Bronchial epithelial cell (primary cell): Measurements from ENCODE around the gene KLHL6. TPM values are rescaled to one million over a fixed set of nuclear protein-coding genes. Genes with fewer than 3 reads are reported as not detected.
"Not testable (repeated sequence)": the region's sequence is repeated elsewhere in the genome, so short reads cannot be mapped to it uniquely, and the experiment has no call there.

Source experiments
- DNase-seq: peaks from one replicate; pipeline ENCODE4 v3.0.0-alpha.2; 2010; ENCODE audit warnings: low read depth
- FAIRE-seq: peaks from 2 replicates; lab custom pipeline; 2011; peaks lifted over from hg19 to GRCh38; lab: Jason Lieb, UNC
- H3K27me3 ChIP-seq: 2 replicates; pipeline ENCODE4 v1.5.1; 2011; ENCODE audit warnings: low read length; ENCODE audit not compliant: control insufficient read depth, insufficient read depth
- H3K36me3 ChIP-seq: 2 replicates; pipeline ENCODE4 v1.5.1; 2011; ENCODE audit warnings: low read length; ENCODE audit not compliant: control insufficient read depth, insufficient read depth
- H3K4me3 ChIP-seq: 2 replicates; pipeline ENCODE4 v1.5.1; 2011; ENCODE audit warnings: mild to moderate bottlenecking, low read depth, low read length, control low read depth
- CTCF ChIP-seq: IDR thresholded peaks from 2 replicates; pipeline ENCODE4 v1.5.1; 2011; ENCODE audit warnings: mild to moderate bottlenecking, moderate library complexity, low read length, control low read depth, inconsistent platforms; ENCODE audit not compliant: insufficient read depth, severe bottlenecking
- total RNA-seq: library from RNA; depleted of rRNA; stranded (reverse); fragments of >200 nt; gene quantifications from 2 replicates; pipeline ENCODE4 v1.2.1, GENCODE V29; 2014

The KLHL6 gene
- total RNA-seq, 1 donor from 2014 or later, result under 0.01 TPM

GRCh38 chr3:183577346-183577745 is 21.8 kb upstream of the KLHL6 start:
- FAIRE-seq, result no peak
- TF ChIP-seq CTCF, result no peak
- H3K27me3 ChIP-seq, result peaks cover 3% of the 10 kb centered on the region
- no peak overlapping the region for H3K4me3 ChIP-seq
- no peaks in the 10 kb centered on the region for H3K36me3 ChIP-seq
- no peak for DNase-seq

GRCh38 chr3:183576487-183577107 is 21.1 kb upstream of the KLHL6 start:
- FAIRE-seq (no peak), DNase-seq (no peak)
- TF ChIP-seq CTCF, result no peak
- no peaks in the 10 kb centered on the region for H3K36me3 ChIP-seq
- H3K4me3 ChIP-seq, result no peak overlapping the region
- H3K27me3 ChIP-seq, result peaks cover 3% of the 10 kb centered on the region

- no peaks in the 10 kb centered on the region for H3K36me3 ChIP-seq
- TF ChIP-seq CTCF, result no peak
- H3K4me3 ChIP-seq, result no peak overlapping the region
- no peak for DNase-seq
- H3K27me3 ChIP-seq, result peaks cover under 1% of the 10 kb centered on the region
- no peak for FAIRE-seq
These were observed 17.4 kb upstream of the KLHL6 start for GRCh38 chr3:183572935-183573334.

GRCh38 chr3:183570191-183570590 is 14.7 kb upstream of the KLHL6 start:
- H3K4me3 ChIP-seq, H3K36me3 ChIP-seq, H3K27me3 ChIP-seq, FAIRE-seq, DNase-seq: not testable (repeated sequence)

- Histone ChIP-seq H3K27me3 (no peaks in the 10 kb centered on the region), H3K36me3 (no peaks in the 10 kb centered on the region), H3K4me3 (no peak overlapping the region)
- TF ChIP-seq CTCF, result no peak
- no peak for FAIRE-seq
- peak; percentile 15 for DNase-seq
These were observed 11.4 kb upstream of the KLHL6 start for GRCh38 chr3:183566880-183567279.

- Histone ChIP-seq H3K36me3 (no peaks in the 10 kb centered on the region), H3K4me3 (no peak overlapping the region), H3K27me3 (no peaks in the 10 kb centered on the region)
- no peak for FAIRE-seq
- no peak for DNase-seq
- TF ChIP-seq CTCF, result no peak
These were observed 8.5 kb upstream of the KLHL6 start for GRCh38 chr3:183564046-183564445.
